GM12878 (cell line): ENCODE data around the gene NIPA2.

Experiments
- HCFC1 ChIP-seq: fragments of 150-350 bp; IDR thresholded peaks from 2 replicates; pipeline ENCODE4 v1.6.1; 2014; ENCODE audit warnings: low read length
- TCF7 ChIP-seq: IDR thresholded peaks from 2 replicates; pipeline ENCODE4 v1.6.1; 2014; ENCODE audit warnings: antibody characterized with exemption, borderline replicate concordance

DNA sequence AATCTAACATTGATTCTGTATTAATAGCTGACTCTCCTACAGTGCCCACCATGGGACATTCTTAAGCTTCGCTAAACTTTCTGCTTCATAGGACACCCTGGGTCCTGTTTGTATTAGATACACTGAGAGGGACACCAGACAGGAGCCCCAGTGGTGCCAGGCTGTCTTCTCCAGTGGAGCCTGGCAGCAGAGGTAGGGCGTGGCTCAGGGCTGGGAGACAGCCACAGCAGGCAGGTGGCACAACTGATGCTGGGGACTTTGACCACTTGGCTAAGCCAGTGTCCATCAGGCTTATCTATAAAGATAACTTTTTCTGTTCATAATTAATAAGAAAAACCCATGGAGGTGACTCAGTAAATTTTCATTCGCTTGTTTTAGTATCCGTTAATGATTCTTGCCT lies 30.2 kb upstream of the NIPA2 start:
- TF ChIP-seq TCF7 (no peak), HCFC1 (no peak)
